ENCODE data around the gene COX6B2.
"Not testable (repeated sequence)": the region's sequence is repeated elsewhere in the genome, so short reads cannot be mapped to it uniquely, and the experiment has no call there.

Gene COX6B2

GRCh38 chr19:55354698-55355212 is at the start of gene COX6B2:
Gene COX6B2 (minus strand): TSS chr19:55354719. CDS start chr19:55354521, 198 bp downstream.
- no peaks in the 10 kb centered on the region for H3K27me3 ChIP-seq (ENCODE audit: insufficient read depth, low read depth, severe bottlenecking)
- DNase-seq = no peak

DNA sequence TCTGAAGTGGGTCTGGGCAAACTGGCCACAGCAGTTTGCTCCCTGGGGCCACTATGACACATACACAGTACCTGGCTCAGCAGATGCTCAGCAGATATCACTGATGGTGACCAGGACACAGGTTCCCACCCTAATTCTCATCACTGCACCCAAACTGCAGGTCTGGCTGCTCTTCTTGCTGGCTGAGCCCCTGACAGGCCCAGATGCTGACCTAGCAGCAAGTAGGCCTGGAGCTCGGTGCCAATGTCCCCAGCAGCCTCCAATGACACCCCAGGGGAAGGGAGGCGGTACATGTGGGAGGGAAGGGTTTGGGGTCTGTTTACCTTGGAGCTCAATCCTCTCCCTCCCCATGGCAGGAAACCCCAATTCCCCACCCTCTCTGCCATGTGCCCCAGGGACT is 48.0 kb upstream of the COX6B2 start:
- TF ChIP-seq CTCF (IDR thresholded peaks at IDR 0.05; ENCODE audit: low read depth, low read length) = no peak
- peaks cover 68% of the 10 kb centered on the region for H3K36me3 ChIP-seq
- H3K4me3 ChIP-seq (ENCODE audit: low read depth, low read length) = no peak overlapping the region
- no peak overlapping the region; the same call in 1 of the 2 replicates for H3K27ac ChIP-seq
- no peak for DNase-seq
- H3K27me3 ChIP-seq (ENCODE audit: insufficient read depth, low read depth, severe bottlenecking) = no peaks in the 10 kb centered on the region
- H3K9me3 ChIP-seq (ENCODE audit: severe bottlenecking) = no peaks in the 10 kb centered on the region

More at GRCh38 chr19:55354698-55355212, at the start of gene COX6B2:
- TF ChIP-seq CTCF (IDR thresholded peaks at IDR 0.05; ENCODE audit: low read depth, low read length) = no peak
- Histone ChIP-seq H3K36me3 (peaks cover 3% of the 10 kb centered on the region; the same call in 1 of the 2 replicates), H3K4me3 (ENCODE audit: low read depth, low read length) (peak within 1 kb of the TSS; percentile 54), H3K27ac (peak within 1 kb of the TSS; percentile 42), H3K9me3 (ENCODE audit: severe bottlenecking) (no peaks in the 10 kb centered on the region)

- H3K4me3 ChIP-seq (ENCODE audit: low read depth, low read length); H3K27ac ChIP-seq; DNase-seq; H3K9me3 ChIP-seq (ENCODE audit: severe bottlenecking); H3K27me3 ChIP-seq (ENCODE audit: insufficient read depth, low read depth, severe bottlenecking): not testable (repeated sequence)
- peaks cover 58% of the 10 kb centered on the region for H3K36me3 ChIP-seq
Measured at GRCh38 chr19:55401390-55401789, 46.9 kb upstream of the COX6B2 start.

DNA sequence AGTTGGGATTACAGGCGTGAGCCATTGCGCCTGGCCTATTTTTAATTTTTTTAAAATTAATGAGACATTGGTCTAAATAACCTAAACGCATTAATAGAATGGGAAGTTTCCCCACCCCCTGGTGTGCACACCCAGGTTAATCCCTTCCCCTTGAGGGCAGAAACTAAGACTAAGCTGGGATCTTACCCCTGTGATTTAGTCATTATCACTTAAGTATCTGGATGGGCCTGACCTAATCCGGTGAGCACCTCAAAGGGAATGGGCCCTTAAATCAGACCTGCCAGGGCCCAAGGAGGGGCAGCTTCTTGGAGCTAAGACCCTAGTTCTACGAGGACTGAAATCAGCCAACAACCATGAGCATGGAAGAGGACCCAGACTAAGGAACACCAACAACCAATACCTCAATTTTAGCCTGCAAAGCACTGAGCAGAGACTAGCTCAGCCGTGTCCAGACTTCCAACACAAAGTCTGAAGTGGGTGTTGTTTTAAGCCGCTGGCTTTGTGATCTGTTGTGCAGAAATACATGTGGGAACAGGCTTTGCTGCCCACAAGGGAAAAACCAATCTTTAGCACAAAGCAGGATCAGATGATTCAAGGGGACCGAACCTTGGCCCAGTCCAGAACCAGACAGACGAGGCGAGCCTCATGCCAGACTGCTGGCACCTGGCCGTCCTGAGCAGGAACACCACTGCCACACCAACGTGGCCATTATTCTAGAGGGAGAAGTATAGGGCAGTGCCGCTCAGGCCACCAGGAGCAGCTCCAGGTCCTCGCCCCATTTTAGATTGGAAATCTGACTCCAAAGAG is 46.0 kb upstream of the COX6B2 start:
- Histone ChIP-seq H3K27me3 (ENCODE audit: insufficient read depth, low read depth, severe bottlenecking) (no peaks in the 10 kb centered on the region), H3K27ac (peak overlapping the region; percentile 69), H3K9me3 (ENCODE audit: severe bottlenecking) (no peaks in the 10 kb centered on the region), H3K4me3 (ENCODE audit: low read depth, low read length) (no peak overlapping the region), H3K36me3 (peaks cover 49% of the 10 kb centered on the region)
- TF ChIP-seq CTCF (IDR thresholded peaks at IDR 0.05; ENCODE audit: low read depth, low read length) = no peak
- DNase-seq = peak; percentile 79

GRCh38 chr19:55398200-55398925 is 43.8 kb upstream of the COX6B2 start:
- Histone ChIP-seq H3K27ac (no peak overlapping the region; the same call in 1 of the 2 replicates), H3K4me3 (ENCODE audit: low read depth, low read length) (no peak overlapping the region), H3K9me3 (ENCODE audit: severe bottlenecking) (no peaks in the 10 kb centered on the region), H3K36me3 (peaks cover 28% of the 10 kb centered on the region), H3K27me3 (ENCODE audit: insufficient read depth, low read depth, severe bottlenecking) (no peaks in the 10 kb centered on the region)
- TF ChIP-seq CTCF (IDR thresholded peaks at IDR 0.05; ENCODE audit: low read depth, low read length) = no peak
- no peak for DNase-seq

Measured in WERI-Rb-1 (cell line).